ENCODE results near the gene DMC1. TPM values are rescaled to one million over a fixed set of nuclear protein-coding genes. Genes with fewer than 3 reads are reported as not detected.

DMC1 gene
- total and polyA plus RNA-seq, 9 donors, result 0.82 to 12.2 (median 2.1) TPM

- Histone ChIP-seq H3K27me3 (no peaks in the 10 kb centered on the region), H3K4me3 (no peak overlapping the region), H3K4me1 (ENCODE audit: insufficient read depth) (peaks cover 2% of the 10 kb centered on the region), H3K36me3 (no peaks in the 10 kb centered on the region), H3K27ac (no peak overlapping the region), H3K9me3 (no peaks in the 10 kb centered on the region)
- 72 to 80% (median 74%) methylated on average over 7 of the region's 7 CpGs for WGBS, 3 donors
- intact Hi-C loops (cut with DNase I), result no loop called here
- DNase-seq, result no peak
- no peak for TF ChIP-seq EP300 (IDR thresholded peaks at IDR 0.05)
- TF ChIP-seq CTCF (IDR thresholded peaks at IDR 0.05), result no peak
- TF ChIP-seq POLR2A (IDR thresholded peaks at IDR 0.05), result no peak
These were observed 80.3 kb downstream of the DMC1 start for GRCh38 chr22:38489561-38490145.

GRCh38 chr22:38489142-38489541, 80.8 kb downstream of the DMC1 start:
- WGBS, 3 donors, result 87 to 91% (median 89%) methylated on average over 17 of the region's 17 CpGs
- H3K4me3 ChIP-seq, result no peak overlapping the region
- peaks cover 2% of the 10 kb centered on the region for H3K4me1 ChIP-seq (ENCODE audit: insufficient read depth)
- H3K9me3 ChIP-seq, result no peaks in the 10 kb centered on the region
- intact Hi-C loops (cut with DNase I), result no loop called here
- no peak for DNase-seq
- no peaks in the 10 kb centered on the region for H3K36me3 ChIP-seq
- TF ChIP-seq POLR2A (IDR thresholded peaks at IDR 0.05) (no peak), CTCF (IDR thresholded peaks at IDR 0.05) (no peak), EP300 (IDR thresholded peaks at IDR 0.05) (no peak)
- no peaks in the 10 kb centered on the region for H3K27me3 ChIP-seq
- no peak overlapping the region for H3K27ac ChIP-seq

GRCh38 chr22:38487946-38488345, 82.0 kb downstream of the DMC1 start:
- TF ChIP-seq EP300 (IDR thresholded peaks at IDR 0.05) (no peak), CTCF (IDR thresholded peaks at IDR 0.05) (no peak), POLR2A (IDR thresholded peaks at IDR 0.05) (no peak)
- no peak overlapping the region for H3K27ac ChIP-seq
- H3K36me3 ChIP-seq, result no peaks in the 10 kb centered on the region
- H3K9me3 ChIP-seq, result no peaks in the 10 kb centered on the region
- no peaks in the 10 kb centered on the region for H3K27me3 ChIP-seq
- 73 to 85% (median 83%) methylated on average over 6 of the region's 6 CpGs for WGBS, 3 donors
- intact Hi-C loops (cut with DNase I), result no loop called here
- peaks cover 2% of the 10 kb centered on the region for H3K4me1 ChIP-seq (ENCODE audit: insufficient read depth)
- no peak for DNase-seq
- H3K4me3 ChIP-seq, result no peak overlapping the region

- H3K9me3 ChIP-seq, result no peaks in the 10 kb centered on the region
- H3K4me3 ChIP-seq, result no peak overlapping the region
- no peak overlapping the region for H3K27ac ChIP-seq
- DNase-seq, result no peak
- intact Hi-C loops (cut with DNase I), result no loop called here
- TF ChIP-seq POLR2A (IDR thresholded peaks at IDR 0.05) (no peak), EP300 (IDR thresholded peaks at IDR 0.05) (no peak), CTCF (IDR thresholded peaks at IDR 0.05) (no peak)
- no peaks in the 10 kb centered on the region for H3K27me3 ChIP-seq
- no peaks in the 10 kb centered on the region for H3K4me1 ChIP-seq (ENCODE audit: insufficient read depth)
- WGBS, 3 donors, result 76 to 81% (median 78%) methylated on average over 5 of the region's 5 CpGs
- H3K36me3 ChIP-seq, result no peaks in the 10 kb centered on the region
These were observed 84.2 kb downstream of the DMC1 start for GRCh38 chr22:38485783-38486182.

Measured in ovary (tissue), 9 donors.